K562 (cell line): ENCODE measurements around the gene SEMA3G. TPM values are rescaled to one million over a fixed set of nuclear protein-coding genes. Genes with fewer than 3 reads are reported as not detected.

ENCODE experiments used
- BHLHE40 ChIP-seq: IDR thresholded peaks from 2 replicates; pipeline ENCODE4 v1.6.1; 2011; ENCODE audit warnings: low read length, improper control_type of control experiment
- CHD1 ChIP-seq: fragments of 200-600 bp; sonication (generic); IDR thresholded peaks from one replicate; pipeline ENCODE4 v1.6.1; 2012; ENCODE audit warnings: mild to moderate bottlenecking, moderate library complexity, low read length, inconsistent platforms
- EWSR1 ChIP-seq: fragments of 450-650 bp; IDR thresholded peaks from 2 replicates; pipeline ENCODE4 v1.6.1; 2018; ENCODE audit warnings: borderline replicate concordance, mild to moderate bottlenecking, low read depth, moderate library complexity; ENCODE audit not compliant: partially characterized antibody
- FUS ChIP-seq: fragments of 200-400 bp; formaldehyde crosslinking; optimal IDR thresholded peaks from 2 replicates; pipeline ENCODE3; 2017; ENCODE audit warnings: low read depth, low read length
- MBD2 ChIP-seq: sonication (generic); IDR thresholded peaks from 2 replicates; pipeline ENCODE4 v1.6.1; 2016; ENCODE audit warnings: low read depth, borderline replicate concordance
- NFE2 ChIP-seq: IDR thresholded peaks from 2 replicates; pipeline ENCODE4 v1.6.1; 2014; ENCODE audit warnings: antibody characterized with exemption, low read depth
- RAD51 ChIP-seq: fragments of 450-650 bp; IDR thresholded peaks from 2 replicates; pipeline ENCODE4 v1.7.1; 2016; ENCODE audit warnings: low read depth, mild to moderate bottlenecking, borderline replicate concordance
- ZNF586 ChIP-seq: fragments of 450-650 bp; formaldehyde crosslinking; conservative IDR thresholded peaks from 2 replicates; pipeline ENCODE4 v1.4.0; 2020; ENCODE audit warnings: mild to moderate bottlenecking, moderate library complexity
- ZNF785 ChIP-seq: fragments of 250-450 bp; sonication (Bioruptor Pico); IDR thresholded peaks from 2 replicates; pipeline ENCODE4 v1.4.0; 2020; ENCODE audit warnings: mild to moderate bottlenecking
- polyA plus RNA-seq, 8 experiments: library from polyadenylated mRNA; depleted of rRNA in 4 of 8; stranded (reverse) in 5 of 8; unstranded in 3 of 8; fragments of >200 nt; fragmentation: Nextera tagmentation in 2 of 8; fragmentation: Illumina TruSeq in 1 of 8; extraction: Ambion mirVana in 2 of 8; extraction: Trizol in 1 of 8; gene quantifications; 2 replicates each; pipeline versions ENCODE4 v1.2.1 to v1.2.3, GENCODE V29; 2011 to 2014; ENCODE audit warnings: inconsistent platforms in 1 of 8, missing spikeins in 1 of 8
- total RNA-seq, 7 experiments: library from RNA; depleted of rRNA in 6 of 7; stranded (reverse); fragments of >200 nt in 6 of 7; fragmentation: Illumina TruSeq in 2 of 7; extraction: Trizol in 2 of 7; gene quantifications; 2 replicates each; pipeline versions ENCODE4 v1.2.1 to v1.2.3, GENCODE V29; 2011 to 2021; ENCODE audit warnings: low replicate concordance in 1 of 7
- TF ChIP-seq, protein P1 (sequence below): fragments of 450-650 bp; IDR thresholded peaks from 2 replicates; pipeline ENCODE4 v1.6.1; 2017; ENCODE audit warnings: antibody characterized with exemption, mild to moderate bottlenecking
- TF ChIP-seq, protein P2 (sequence below): fragments of 250-450 bp; sonication (Bioruptor Pico); IDR thresholded peaks from 2 replicates; pipeline ENCODE4 v1.8.0; 2022; ENCODE audit warnings: inconsistent platforms, mild to moderate bottlenecking, moderate library complexity, borderline replicate concordance
- TF ChIP-seq, protein P3 (sequence below), 3 experiments: IDR thresholded peaks in 2 of 3; conservative IDR thresholded peaks in 1 of 3; 2 replicates each; pipeline ENCODE4 v1.5.1; 2011 to 2012; ENCODE audit warnings: low read length in 3 of 3, mild to moderate bottlenecking in 3 of 3, control low read depth in 2 of 3, improper control_type of control experiment in 1 of 3, inconsistent platforms in 1 of 3, low read depth in 1 of 3, mixed read lengths in 1 of 3, moderate library complexity in 1 of 3; ENCODE audit not compliant: insufficient read depth in 2 of 3
- TF ChIP-seq, protein P4 (sequence below): sonication (generic); IDR thresholded peaks from 2 replicates; pipeline ENCODE4 v1.6.1; 2016
- TF ChIP-seq, protein P5 (sequence below): IDR thresholded peaks from 2 replicates; pipeline ENCODE4 v1.6.1; 2012; ENCODE audit warnings: low read depth, low read length, improper control_type of control experiment, borderline replicate concordance

Gene SEMA3G
- total and polyA plus RNA-seq, 9 of the 15 experiments (the other 6 are each of a cell fraction or from before 2014, with no cell fraction given), result 0.04 to 0.07 (median 0.05) TPM; not detected in 6

DNA sequence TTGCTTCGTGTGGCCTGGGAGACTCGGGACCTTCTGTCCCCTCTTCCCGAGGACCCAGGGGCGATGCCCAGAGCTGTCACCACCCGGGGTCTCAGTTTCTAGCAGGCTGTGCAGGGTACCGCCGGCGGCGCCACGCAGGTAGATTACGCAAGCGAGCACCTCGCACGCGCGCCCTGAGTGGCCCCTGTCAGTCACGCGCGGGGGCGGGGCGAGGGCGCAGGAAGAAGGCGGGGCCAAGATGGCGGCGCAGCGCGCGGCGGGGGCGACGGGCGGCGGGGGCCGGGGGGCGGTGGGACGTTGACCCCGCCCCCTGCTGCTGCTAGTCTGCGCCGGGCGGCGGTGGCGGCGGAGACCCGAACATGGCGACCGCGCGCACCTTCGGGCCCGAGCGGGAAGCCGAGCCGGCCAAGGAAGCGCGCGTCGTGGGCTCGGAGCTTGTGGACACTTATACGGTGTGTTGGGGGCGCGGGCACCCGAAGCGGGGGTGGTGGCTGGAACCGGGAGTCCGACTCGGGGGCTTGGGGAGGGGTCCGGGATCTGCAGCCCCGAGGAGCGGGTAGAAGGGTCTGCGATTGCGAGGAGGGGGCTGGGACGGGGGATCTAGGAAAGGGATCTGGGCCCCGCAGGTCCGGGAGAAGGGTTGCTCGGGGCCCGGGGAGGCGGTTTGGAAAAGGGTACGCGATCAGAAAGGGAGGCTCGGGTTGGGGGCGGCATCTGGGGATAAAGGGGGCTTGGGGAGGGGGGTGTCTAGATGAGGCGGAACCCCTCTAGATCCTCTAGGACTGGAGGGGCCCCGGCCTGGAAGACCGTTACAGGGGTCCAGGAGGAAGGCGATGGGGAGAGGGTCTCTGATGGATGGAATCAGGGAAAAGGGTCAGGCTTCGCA, 10.6 kb upstream of the SEMA3G start, which contains the start of gene NISCH (continued):
- TF ChIP-seq, protein P1, sequence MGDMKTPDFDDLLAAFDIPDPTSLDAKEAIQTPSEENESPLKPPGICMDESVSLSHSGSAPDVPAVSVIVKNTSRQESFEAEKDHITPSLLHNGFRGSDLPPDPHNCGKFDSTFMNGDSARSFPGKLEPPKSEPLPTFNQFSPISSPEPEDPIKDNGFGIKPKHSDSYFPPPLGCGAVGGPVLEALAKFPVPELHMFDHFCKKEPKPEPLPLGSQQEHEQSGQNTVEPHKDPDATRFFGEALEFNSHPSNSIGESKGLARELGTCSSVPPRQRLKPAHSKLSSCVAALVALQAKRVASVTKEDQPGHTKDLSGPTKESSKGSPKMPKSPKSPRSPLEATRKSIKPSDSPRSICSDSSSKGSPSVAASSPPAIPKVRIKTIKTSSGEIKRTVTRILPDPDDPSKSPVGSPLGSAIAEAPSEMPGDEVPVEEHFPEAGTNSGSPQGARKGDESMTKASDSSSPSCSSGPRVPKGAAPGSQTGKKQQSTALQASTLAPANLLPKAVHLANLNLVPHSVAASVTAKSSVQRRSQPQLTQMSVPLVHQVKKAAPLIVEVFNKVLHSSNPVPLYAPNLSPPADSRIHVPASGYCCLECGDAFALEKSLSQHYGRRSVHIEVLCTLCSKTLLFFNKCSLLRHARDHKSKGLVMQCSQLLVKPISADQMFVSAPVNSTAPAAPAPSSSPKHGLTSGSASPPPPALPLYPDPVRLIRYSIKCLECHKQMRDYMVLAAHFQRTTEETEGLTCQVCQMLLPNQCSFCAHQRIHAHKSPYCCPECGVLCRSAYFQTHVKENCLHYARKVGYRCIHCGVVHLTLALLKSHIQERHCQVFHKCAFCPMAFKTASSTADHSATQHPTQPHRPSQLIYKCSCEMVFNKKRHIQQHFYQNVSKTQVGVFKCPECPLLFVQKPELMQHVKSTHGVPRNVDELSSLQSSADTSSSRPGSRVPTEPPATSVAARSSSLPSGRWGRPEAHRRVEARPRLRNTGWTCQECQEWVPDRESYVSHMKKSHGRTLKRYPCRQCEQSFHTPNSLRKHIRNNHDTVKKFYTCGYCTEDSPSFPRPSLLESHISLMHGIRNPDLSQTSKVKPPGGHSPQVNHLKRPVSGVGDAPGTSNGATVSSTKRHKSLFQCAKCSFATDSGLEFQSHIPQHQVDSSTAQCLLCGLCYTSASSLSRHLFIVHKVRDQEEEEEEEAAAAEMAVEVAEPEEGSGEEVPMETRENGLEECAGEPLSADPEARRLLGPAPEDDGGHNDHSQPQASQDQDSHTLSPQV, result no peak; the same call in none of the 2 replicates
- TF ChIP-seq RAD51, result peak; percentile 32; the same call in 1 of the 2 replicates
- TF ChIP-seq MBD2, result peak; percentile 26; the same call in 1 of the 2 replicates
- TF ChIP-seq, protein P2, sequence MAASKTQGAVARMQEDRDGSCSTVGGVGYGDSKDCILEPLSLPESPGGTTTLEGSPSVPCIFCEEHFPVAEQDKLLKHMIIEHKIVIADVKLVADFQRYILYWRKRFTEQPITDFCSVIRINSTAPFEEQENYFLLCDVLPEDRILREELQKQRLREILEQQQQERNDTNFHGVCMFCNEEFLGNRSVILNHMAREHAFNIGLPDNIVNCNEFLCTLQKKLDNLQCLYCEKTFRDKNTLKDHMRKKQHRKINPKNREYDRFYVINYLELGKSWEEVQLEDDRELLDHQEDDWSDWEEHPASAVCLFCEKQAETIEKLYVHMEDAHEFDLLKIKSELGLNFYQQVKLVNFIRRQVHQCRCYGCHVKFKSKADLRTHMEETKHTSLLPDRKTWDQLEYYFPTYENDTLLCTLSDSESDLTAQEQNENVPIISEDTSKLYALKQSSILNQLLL (CRISPR knock-in tag), result no peak
- TF ChIP-seq, protein P3, sequence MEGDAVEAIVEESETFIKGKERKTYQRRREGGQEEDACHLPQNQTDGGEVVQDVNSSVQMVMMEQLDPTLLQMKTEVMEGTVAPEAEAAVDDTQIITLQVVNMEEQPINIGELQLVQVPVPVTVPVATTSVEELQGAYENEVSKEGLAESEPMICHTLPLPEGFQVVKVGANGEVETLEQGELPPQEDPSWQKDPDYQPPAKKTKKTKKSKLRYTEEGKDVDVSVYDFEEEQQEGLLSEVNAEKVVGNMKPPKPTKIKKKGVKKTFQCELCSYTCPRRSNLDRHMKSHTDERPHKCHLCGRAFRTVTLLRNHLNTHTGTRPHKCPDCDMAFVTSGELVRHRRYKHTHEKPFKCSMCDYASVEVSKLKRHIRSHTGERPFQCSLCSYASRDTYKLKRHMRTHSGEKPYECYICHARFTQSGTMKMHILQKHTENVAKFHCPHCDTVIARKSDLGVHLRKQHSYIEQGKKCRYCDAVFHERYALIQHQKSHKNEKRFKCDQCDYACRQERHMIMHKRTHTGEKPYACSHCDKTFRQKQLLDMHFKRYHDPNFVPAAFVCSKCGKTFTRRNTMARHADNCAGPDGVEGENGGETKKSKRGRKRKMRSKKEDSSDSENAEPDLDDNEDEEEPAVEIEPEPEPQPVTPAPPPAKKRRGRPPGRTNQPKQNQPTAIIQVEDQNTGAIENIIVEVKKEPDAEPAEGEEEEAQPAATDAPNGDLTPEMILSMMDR (IDR thresholded peaks at IDR 0.05 in 2 of 3, conservative IDR thresholded peaks at IDR 0.05 in 1 of 3; ENCODE audit: insufficient read depth in 2 of 3, low read depth in 1 of 3, low read length in 3 of 3), result no peak
- no peak for TF ChIP-seq ZNF785 (CRISPR knock-in tag)
- TF ChIP-seq FUS, result no peak
- no peak for TF ChIP-seq EWSR1
- TF ChIP-seq ZNF586 (CRISPR knock-in tag), result no peak
- peak; percentile 93 for TF ChIP-seq BHLHE40
- TF ChIP-seq, protein P4, sequence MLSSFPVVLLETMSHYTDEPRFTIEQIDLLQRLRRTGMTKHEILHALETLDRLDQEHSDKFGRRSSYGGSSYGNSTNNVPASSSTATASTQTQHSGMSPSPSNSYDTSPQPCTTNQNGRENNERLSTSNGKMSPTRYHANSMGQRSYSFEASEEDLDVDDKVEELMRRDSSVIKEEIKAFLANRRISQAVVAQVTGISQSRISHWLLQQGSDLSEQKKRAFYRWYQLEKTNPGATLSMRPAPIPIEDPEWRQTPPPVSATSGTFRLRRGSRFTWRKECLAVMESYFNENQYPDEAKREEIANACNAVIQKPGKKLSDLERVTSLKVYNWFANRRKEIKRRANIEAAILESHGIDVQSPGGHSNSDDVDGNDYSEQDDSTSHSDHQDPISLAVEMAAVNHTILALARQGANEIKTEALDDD, result no peak
- TF ChIP-seq CHD1, result no peak
- TF ChIP-seq, protein P5, sequence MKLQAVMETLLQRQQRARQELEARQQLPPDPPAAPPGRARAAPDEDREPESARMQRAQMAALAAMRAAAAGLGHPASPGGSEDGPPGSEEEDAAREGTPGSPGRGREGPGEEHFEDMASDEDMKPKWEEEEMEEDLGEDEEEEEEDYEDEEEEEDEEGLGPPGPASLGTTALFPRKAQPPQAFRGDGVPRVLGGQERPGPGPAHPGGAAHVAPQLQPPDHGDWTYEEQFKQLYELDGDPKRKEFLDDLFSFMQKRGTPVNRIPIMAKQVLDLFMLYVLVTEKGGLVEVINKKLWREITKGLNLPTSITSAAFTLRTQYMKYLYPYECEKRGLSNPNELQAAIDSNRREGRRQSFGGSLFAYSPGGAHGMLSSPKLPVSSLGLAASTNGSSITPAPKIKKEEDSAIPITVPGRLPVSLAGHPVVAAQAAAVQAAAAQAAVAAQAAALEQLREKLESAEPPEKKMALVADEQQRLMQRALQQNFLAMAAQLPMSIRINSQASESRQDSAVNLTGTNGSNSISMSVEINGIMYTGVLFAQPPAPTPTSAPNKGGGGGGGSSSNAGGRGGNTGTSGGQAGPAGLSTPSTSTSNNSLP, result no peak
- no peak for TF ChIP-seq NFE2
